ENCODE measurements around the gene GULP1. TPM values are rescaled to one million over a fixed set of nuclear protein-coding genes. Genes with fewer than 3 reads are reported as not detected.

GULP1 gene
- total and polyA plus RNA-seq, 2 of the 13 experiments (the other 11 are each of a cell fraction or from before 2014, with no cell fraction given): 0.15 TPM; not detected in 1

DNA sequence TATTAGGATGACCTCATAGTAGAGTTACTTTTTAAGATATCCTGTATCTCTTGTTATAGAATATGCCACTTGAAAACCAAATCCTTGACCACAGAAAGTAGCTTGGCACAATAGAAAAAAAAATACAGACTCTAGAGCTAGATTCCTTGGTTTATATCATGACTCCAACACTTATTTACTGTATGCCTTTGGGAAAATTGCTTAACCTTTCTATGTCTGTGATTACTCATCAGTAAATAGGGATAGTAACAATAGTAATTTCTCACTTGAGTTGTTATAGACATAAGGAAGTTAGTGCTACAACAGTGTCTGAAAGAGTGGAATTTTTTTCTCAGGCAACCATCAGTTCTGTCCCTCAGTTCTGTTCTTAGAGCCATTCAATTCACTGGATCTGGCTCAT is 193.8 kb downstream of the GULP1 start:
- no peaks in the 10 kb centered on the region for H4K20me1 ChIP-seq (ENCODE audit: insufficient read depth, low read length)
- no peaks in the 10 kb centered on the region for H3K79me2 ChIP-seq (ENCODE audit: insufficient read depth, low read length)
- no peaks in the 10 kb centered on the region for H3K36me3 ChIP-seq (replicated peaks in 1 of 2; ENCODE audit: control insufficient read depth in 1 of 2, insufficient read depth in 2 of 2, low read length in 2 of 2)
- in situ Hi-C loops (cut with HindIII; ENCODE audit: extremely low pct_ligation_motif_present, low pct_unique_long_range_greater_than_20kb): no loop called here
- intact Hi-C loops (cut with micrococcal nuclease; ENCODE audit: unreplicated experiment): no loop called here
- no peak overlapping the region for H3K4me3 ChIP-seq (replicated peaks in 1 of 3; ENCODE audit: insufficient read depth in 1 of 3, low read depth in 2 of 3, low read length in 3 of 3)
- H3K4me2 ChIP-seq (ENCODE audit: low read depth, low read length): no peak overlapping the region
- H3K27ac ChIP-seq (ENCODE audit: extremely low read length, insufficient read depth, low read length): no peak overlapping the region
- ChIA-PET CTCF (ENCODE audit: low intra/inter-chr PET ratio, low total read pairs) (no interaction called here), POLR2A (no interaction called here)
- H3K9ac ChIP-seq (ENCODE audit: insufficient read depth, low read depth, low read length): no peak overlapping the region
- no peak for DNase-seq (ENCODE audit: low spot score)
- ATAC-seq: no peak
- H3K4me1 ChIP-seq (ENCODE audit: insufficient read depth, low read length): no peaks in the 10 kb centered on the region
- FAIRE-seq: no peak
- no peak overlapping the region for H2AFZ ChIP-seq (ENCODE audit: low read length)
- H3K27me3 ChIP-seq (ENCODE audit: control insufficient read depth in 1 of 2, insufficient read depth in 2 of 2, low read length in 2 of 2): no peaks in the 10 kb centered on the region; a peak in 1 of 5 replicates
- no TSS peak for BruUV-seq (replicated peaks)
- no peaks in the 10 kb centered on the region for H3K9me3 ChIP-seq (ENCODE audit: low read length)
- TF ChIP-seq ZNF672 (CRISPR knock-in tag; IDR thresholded peaks at IDR 0.05) (no peak), ZNF569 (CRISPR knock-in tag; IDR thresholded peaks at IDR 0.05; ENCODE audit: borderline replicate concordance) (no peak), NCOA1 (CRISPR knock-in tag; IDR thresholded peaks at IDR 0.05) (no peak), RARA (CRISPR knock-in tag; IDR thresholded peaks at IDR 0.05) (no peak), SOX5 (CRISPR knock-in tag; IDR thresholded peaks at IDR 0.05; ENCODE audit: borderline replicate concordance) (no peak), CEBPG (CRISPR knock-in tag; IDR thresholded peaks at IDR 0.05) (no peak), ZKSCAN5 (CRISPR knock-in tag; IDR thresholded peaks at IDR 0.05) (no peak), PHF20 (CRISPR knock-in tag; IDR thresholded peaks at IDR 0.05) (no peak), GZF1 (CRISPR knock-in tag; IDR thresholded peaks at IDR 0.05) (no peak), MBNL3 (CRISPR knock-in tag; conservative IDR thresholded peaks at IDR 0.05) (no peak), ZMAT3 (CRISPR knock-in tag; conservative IDR thresholded peaks at IDR 0.05) (no peak)
- TF ChIP-seq, protein P1, sequence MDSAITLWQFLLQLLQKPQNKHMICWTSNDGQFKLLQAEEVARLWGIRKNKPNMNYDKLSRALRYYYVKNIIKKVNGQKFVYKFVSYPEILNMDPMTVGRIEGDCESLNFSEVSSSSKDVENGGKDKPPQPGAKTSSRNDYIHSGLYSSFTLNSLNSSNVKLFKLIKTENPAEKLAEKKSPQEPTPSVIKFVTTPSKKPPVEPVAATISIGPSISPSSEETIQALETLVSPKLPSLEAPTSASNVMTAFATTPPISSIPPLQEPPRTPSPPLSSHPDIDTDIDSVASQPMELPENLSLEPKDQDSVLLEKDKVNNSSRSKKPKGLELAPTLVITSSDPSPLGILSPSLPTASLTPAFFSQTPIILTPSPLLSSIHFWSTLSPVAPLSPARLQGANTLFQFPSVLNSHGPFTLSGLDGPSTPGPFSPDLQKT (CRISPR knock-in tag; IDR thresholded peaks at IDR 0.05; ENCODE audit: borderline replicate concordance): no peak
- TF ChIP-seq, protein P2, sequence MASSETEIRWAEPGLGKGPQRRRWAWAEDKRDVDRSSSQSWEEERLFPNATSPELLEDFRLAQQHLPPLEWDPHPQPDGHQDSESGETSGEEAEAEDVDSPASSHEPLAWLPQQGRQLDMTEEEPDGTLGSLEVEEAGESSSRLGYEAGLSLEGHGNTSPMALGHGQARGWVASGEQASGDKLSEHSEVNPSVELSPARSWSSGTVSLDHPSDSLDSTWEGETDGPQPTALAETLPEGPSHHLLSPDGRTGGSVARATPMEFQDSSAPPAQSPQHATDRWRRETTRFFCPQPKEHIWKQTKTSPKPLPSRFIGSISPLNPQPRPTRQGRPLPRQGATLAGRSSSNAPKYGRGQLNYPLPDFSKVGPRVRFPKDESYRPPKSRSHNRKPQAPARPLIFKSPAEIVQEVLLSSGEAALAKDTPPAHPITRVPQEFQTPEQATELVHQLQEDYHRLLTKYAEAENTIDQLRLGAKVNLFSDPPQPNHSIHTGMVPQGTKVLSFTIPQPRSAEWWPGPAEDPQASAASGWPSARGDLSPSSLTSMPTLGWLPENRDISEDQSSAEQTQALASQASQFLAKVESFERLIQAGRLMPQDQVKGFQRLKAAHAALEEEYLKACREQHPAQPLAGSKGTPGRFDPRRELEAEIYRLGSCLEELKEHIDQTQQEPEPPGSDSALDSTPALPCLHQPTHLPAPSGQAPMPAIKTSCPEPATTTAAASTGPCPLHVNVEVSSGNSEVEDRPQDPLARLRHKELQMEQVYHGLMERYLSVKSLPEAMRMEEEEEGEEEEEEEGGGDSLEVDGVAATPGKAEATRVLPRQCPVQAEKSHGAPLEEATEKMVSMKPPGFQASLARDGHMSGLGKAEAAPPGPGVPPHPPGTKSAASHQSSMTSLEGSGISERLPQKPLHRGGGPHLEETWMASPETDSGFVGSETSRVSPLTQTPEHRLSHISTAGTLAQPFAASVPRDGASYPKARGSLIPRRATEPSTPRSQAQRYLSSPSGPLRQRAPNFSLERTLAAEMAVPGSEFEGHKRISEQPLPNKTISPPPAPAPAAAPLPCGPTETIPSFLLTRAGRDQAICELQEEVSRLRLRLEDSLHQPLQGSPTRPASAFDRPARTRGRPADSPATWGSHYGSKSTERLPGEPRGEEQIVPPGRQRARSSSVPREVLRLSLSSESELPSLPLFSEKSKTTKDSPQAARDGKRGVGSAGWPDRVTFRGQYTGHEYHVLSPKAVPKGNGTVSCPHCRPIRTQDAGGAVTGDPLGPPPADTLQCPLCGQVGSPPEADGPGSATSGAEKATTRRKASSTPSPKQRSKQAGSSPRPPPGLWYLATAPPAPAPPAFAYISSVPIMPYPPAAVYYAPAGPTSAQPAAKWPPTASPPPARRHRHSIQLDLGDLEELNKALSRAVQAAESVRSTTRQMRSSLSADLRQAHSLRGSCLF (CRISPR knock-in tag; IDR thresholded peaks at IDR 0.05; ENCODE audit: borderline replicate concordance): no peak
- TF ChIP-seq, protein P3, sequence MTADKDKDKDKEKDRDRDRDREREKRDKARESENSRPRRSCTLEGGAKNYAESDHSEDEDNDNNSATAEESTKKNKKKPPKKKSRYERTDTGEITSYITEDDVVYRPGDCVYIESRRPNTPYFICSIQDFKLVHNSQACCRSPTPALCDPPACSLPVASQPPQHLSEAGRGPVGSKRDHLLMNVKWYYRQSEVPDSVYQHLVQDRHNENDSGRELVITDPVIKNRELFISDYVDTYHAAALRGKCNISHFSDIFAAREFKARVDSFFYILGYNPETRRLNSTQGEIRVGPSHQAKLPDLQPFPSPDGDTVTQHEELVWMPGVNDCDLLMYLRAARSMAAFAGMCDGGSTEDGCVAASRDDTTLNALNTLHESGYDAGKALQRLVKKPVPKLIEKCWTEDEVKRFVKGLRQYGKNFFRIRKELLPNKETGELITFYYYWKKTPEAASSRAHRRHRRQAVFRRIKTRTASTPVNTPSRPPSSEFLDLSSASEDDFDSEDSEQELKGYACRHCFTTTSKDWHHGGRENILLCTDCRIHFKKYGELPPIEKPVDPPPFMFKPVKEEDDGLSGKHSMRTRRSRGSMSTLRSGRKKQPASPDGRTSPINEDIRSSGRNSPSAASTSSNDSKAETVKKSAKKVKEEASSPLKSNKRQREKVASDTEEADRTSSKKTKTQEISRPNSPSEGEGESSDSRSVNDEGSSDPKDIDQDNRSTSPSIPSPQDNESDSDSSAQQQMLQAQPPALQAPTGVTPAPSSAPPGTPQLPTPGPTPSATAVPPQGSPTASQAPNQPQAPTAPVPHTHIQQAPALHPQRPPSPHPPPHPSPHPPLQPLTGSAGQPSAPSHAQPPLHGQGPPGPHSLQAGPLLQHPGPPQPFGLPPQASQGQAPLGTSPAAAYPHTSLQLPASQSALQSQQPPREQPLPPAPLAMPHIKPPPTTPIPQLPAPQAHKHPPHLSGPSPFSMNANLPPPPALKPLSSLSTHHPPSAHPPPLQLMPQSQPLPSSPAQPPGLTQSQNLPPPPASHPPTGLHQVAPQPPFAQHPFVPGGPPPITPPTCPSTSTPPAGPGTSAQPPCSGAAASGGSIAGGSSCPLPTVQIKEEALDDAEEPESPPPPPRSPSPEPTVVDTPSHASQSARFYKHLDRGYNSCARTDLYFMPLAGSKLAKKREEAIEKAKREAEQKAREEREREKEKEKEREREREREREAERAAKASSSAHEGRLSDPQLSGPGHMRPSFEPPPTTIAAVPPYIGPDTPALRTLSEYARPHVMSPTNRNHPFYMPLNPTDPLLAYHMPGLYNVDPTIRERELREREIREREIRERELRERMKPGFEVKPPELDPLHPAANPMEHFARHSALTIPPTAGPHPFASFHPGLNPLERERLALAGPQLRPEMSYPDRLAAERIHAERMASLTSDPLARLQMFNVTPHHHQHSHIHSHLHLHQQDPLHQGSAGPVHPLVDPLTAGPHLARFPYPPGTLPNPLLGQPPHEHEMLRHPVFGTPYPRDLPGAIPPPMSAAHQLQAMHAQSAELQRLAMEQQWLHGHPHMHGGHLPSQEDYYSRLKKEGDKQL (CRISPR knock-in tag; IDR thresholded peaks at IDR 0.05; ENCODE audit: low read depth): no peak

Data from HepG2 (cell line).